Fibroblast of skin of back (primary cell): ENCODE data around the gene RFX1.
"Not testable (repeated sequence)": the region's sequence is repeated elsewhere in the genome, so short reads cannot be mapped to it uniquely, and the experiment has no call there.

Experiments used
- DNase-seq: peaks from one replicate; pipeline ENCODE4 v3.0.0-alpha.2; 2013

The RFX1 gene

DNA sequence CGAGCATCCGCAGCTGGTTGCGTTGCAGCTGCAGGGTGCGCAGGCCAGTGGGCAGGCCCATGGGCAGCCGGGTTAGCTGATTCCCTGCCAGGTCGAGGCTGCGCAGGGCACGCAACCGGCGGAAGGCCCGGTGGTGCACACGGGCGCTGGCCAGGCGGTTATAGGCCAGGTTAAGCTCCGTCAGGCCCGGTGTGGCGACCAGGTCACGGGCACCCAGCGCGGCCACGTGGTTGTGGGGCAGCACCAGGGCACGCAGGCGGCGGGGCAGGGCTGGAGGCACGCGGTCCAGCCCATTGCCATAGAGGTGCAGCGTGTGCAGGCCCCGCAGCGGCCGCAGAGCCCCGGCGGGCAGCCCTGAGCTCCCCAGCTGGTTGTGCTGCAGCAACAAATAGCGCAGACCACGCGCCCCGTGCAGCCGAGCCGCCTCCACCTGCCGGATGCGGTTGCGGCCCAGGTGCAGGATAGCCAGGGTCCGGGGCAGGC, 73.2 kb downstream of the RFX1 start:
- DNase-seq, result no peak

GRCh38 chr19:13932149-13932637, 73.9 kb downstream of the RFX1 start:
- no peak for DNase-seq

GRCh38 chr19:13931391-13932148, 74.5 kb downstream of the RFX1 start:
- DNase-seq, result no peak

DNA sequence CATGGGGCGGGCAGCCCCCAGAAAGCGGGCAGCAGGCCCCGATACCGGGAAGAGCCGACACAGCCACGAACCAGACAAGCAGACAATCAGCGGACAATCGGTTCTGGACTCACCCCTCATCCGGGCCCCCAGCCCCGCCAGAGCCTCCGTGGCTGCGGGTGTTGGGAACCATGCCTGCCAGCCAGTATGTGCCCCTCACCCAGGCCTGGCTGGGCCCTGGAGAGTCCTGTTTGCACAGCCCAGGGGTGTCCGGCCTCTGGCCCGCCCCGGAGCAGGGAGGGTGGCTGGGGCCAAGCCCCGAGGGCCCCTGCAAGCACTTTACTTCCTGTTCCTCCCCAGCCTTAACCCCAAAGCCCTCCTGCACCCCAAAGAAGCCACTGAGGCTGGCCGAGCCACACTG, 75.7 kb downstream of the RFX1 start:
- DNase-seq, result no peak

DNA sequence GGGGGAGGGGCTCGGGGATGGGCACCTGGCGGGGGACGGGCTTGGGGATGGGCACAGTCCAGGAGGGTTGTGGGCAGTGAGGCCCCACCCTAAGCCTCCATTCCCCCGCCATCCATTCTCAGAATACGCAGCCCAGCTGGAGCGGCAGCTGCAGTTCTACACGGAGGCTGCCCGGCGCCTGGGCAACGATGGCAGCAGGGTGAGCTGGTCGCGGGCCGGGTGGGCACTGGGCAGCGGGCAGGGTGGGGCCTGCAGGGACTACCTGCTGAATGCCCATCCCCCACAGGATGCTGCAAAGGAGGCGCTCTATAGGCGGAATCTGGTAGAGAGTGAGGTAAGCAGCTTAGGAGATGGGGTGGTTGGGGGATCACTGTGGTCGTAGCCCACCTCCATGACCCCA, 76.2 kb downstream of the RFX1 start:
- DNase-seq, result no peak

DNA sequence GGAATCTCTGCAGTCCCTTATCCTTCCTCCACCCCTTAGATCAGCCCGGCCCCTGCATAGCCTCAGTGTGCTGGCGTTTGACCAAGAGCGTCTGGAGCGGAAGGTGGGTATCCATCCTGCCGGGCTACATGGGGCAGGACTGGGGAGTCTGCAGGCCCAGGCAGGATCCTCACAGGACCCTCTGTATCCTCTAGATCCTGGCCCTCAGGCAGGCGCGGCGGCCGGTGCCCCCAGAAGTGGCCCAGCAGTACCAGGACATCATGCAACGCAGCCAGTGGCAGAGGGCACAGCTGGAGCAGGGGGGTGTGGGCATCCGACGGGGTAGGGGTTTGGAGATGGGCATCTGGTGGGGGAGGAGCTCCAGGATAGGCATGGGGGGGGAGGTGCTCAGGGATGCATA, 76.8 kb downstream of the RFX1 start:
- DNase-seq, result no peak

GRCh38 chr19:13926715-13927114, 79.4 kb downstream of the RFX1 start:
- DNase-seq, result no peak

DNA sequence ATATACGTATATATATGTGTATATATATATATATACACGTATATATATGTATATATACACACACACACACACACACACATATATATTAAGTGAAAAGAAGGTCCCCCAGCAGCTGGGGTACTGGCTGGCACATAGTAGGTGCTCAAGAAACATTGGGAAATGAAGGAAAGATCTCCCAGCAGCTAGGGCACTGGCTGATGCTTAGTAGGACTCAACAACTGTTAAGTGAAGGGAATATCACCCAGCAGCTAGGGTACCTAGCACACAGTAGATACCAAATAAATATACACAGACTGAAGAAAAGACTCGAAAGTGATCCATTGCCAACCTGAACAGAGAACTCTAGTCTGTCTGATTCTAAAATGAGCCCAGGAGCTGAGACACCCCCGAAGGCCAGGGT, 80.1 kb downstream of the RFX1 start:
- no peak for DNase-seq

DNA sequence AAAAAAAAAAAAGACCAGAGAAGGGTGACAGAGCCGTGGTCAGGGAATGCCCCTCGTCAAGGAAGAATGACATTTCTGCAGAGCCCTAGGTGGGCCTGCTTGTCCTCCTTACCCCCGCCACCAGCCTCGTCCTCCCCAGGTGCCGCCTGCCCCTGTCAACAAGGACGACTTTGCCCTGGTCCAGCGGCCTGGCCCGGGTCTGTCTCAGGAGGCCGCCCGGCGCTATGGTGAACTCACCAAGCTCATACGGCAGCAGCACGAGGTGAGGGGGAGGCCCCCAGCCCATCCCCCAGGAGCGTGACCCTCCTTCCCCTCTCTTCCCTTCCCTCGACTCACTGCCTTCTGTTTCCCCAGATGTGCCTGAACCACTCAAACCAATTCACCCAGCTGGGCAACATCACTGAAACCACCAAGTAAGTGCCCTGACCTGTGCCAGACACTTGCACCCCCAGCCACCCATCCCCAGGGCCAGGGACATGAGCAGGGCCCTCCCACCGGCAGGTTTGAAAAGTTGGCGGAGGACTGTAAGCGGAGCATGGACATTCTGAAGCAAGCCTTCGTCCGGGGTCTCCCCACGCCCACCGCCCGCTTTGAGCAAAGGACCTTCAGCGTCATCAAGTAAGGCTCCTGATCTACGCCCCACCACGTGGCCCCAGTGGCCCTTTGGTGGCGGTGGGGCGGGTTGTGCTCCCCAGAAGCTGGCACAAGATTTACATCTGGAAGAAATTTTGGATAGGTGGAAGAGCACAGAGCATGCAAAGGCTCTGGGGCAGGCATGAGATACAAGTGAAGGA, 82.7 kb downstream of the RFX1 start:
- no peak for DNase-seq

DNA sequence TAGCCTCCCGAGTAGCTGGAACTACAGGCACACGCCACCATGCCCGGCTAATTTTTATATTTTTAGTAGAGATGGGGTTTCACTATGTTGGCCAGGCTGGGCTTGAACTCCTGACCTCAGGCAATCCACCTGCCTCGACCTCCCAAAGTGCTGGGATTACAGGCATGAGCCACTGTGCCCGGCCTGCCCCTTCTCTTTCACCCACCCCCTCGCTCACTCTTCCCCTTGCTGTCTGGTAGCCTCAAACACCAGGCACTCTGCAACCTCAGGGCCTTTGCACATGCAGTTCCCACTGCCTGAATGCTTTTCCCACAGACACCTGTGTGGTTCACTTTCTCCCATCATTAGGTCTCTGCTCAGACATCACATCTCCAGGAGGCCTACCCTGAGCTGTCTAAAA, 84.0 kb downstream of the RFX1 start:
- DNase-seq, result not testable (repeated sequence)

DNA sequence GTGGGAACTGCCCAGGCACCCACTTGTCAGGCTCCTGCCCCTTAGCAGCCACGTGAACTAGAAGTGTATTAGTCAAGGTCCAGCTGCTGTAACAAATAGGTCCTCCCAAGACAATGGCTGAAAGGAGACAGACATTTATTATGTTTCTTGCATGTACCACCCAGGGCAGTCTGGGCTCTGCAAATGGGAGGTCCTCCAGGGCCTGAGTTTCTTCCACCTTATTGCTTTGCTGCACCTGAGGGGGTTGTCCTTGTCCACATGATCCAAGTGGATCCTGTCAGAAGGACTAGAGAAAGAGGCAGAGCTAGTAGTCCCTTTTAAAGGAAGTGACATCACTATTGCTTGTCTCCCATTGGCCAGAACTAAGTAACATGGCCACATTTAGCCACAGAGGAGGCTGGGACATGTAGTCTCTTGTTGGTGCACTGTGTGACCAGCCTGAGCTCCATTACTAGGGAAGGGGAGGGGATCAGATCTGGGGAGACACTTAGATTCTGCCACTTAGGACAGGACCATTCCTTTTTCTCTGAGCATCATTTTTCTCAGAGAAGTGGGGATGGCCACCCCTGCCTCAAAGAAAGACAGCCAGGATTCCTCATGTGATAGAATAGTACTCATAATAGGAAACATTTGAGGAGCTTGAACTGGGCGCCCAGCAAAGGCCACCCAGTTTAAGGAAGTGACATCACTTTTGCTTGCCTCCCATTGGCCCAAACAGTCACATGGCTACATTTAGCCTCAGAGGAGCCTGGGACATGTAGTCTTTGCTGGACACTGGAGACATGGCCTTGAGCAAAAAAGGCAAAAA, 85.0 kb downstream of the RFX1 start:
- DNase-seq, result peak; percentile 72

DNA sequence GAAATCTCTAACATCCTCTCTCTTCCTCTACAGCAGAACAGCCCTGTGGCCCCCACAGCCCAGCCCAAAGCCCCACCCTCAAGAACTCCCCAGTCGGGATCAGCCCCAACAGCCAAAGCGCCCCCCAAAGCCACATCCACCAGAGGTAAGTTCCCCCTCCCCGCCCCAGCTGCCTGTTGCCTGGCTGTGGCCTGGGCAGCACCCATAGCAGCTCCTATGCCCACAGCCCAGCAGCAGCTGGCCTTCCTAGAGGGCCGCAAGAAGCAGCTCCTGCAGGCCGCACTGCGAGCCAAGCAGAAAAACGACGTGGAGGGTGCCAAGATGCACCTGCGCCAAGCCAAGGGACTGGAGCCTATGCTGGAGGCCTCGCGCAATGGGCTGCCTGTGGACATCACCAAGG, 85.6 kb downstream of the RFX1 start:
- DNase-seq, result no peak

- no peak for DNase-seq
Observed at GRCh38 chr19:13918726-13919411, 87.3 kb downstream of the RFX1 start.

GRCh38 chr19:13917888-13918406, 88.2 kb downstream of the RFX1 start:
- DNase-seq, result no peak

GRCh38 chr19:13914777-13915176, 91.3 kb downstream of the RFX1 start:
- DNase-seq, result no peak

DNA sequence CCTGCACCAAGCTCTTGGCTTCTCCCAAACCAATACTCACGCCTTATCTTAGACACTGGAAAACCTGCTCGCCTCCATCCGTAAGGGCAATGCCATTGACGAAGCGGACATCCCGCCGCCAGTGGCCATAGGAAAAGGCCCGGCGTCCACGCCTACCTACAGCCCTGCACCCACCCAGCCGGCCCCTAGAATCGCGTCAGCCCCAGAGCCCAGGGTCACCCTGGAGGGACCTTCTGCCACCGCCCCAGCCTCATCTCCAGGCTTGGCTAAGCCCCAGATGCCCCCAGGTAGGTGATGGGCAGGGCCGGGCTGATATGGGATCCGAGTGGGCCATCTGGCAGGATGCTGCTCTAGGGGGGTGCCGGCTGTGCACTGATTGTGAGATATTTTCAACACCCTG, 92.8 kb downstream of the RFX1 start:
- no peak for DNase-seq
